GM12892 (cell line): ENCODE results near the gene LHFPL6.

ENCODE experiments used
- DNase-seq: peaks from one replicate; pipeline ENCODE4 v3.0.0; 2011; ENCODE audit not compliant: insufficient read length
- FAIRE-seq: peaks from 2 replicates; lab custom pipeline; 2011; peaks lifted over from hg19 to GRCh38; lab: Jason Lieb, UNC
- POLR2A ChIP-seq: IDR thresholded peaks from 2 replicates; pipeline ENCODE4 v1.6.1; 2011; ENCODE audit warnings: low read depth, low read length, control low read depth
- POLR2AphosphoS5 ChIP-seq: IDR thresholded peaks from 2 replicates; pipeline ENCODE4 v1.6.1; 2011; ENCODE audit warnings: low read depth, low read length, control low read depth
- TAF1 ChIP-seq: IDR thresholded peaks from 2 replicates; pipeline ENCODE4 v1.6.1; 2011; ENCODE audit warnings: low read depth, mild to moderate bottlenecking, control low read depth, low read length, borderline replicate concordance

Gene LHFPL6

DNA sequence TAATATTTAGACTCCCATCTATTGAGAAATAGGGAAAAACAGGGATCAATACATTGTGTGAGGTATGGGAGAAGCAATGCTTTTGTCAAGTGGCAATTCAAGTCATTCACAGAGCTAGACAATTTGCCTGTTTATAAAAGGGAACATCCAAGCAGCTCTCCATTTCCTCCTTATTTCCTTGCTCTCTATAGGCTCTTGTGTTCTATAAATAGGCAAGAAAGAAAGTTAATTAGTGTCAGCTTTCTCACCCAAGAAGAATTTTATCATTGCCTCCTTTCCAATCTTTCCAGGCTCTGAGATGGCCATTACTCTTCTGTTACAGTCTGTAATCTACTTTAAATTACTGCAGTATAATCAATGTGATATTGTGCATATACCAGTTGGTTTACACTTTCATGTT lies 199.9 kb downstream of the LHFPL6 start:
- no peak for FAIRE-seq
- TF ChIP-seq POLR2A (no peak), TAF1 (no peak), POLR2AphosphoS5 (no peak)

DNA sequence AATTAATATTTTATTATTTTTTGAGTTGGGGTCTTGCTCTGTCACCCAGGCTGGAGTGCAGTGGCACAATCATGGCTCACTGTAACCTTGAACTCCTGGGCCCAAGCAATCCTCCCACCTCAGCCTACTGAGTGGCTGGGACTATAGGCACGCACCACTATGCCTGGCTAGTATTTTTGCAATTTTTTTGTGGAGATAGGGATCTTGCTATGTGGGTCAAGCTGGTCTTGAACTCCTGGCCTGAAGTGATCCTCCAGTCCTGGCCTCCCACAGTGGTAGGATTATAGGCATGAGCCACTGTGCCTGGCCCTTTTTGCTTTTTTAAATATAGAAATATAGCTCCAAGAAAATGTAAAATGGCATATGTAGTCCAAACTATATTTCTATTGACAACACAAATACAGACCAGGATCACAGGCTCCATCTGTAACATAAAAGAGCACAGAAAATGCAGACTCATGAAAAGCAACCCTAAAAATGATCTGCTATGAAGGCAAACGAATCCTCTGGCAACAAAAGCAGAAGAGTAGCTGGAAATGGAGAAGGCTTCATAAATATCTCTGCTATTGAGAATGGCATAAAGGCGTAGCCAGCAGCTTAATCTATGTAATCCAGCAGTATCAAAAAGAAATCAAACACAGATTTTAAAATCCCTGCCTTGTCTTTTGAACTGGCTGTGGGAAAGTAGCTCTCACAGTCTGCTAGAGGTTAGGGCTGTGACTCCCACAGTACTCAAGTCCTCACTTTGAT lies 200.6 kb downstream of the LHFPL6 start:
- TF ChIP-seq TAF1 (no peak), POLR2AphosphoS5 (no peak), POLR2A (no peak)
- DNase-seq (no peak), FAIRE-seq (no peak)

More for the DNA sequence above, 199.9 kb downstream of the LHFPL6 start:
- no peak for DNase-seq

DNA sequence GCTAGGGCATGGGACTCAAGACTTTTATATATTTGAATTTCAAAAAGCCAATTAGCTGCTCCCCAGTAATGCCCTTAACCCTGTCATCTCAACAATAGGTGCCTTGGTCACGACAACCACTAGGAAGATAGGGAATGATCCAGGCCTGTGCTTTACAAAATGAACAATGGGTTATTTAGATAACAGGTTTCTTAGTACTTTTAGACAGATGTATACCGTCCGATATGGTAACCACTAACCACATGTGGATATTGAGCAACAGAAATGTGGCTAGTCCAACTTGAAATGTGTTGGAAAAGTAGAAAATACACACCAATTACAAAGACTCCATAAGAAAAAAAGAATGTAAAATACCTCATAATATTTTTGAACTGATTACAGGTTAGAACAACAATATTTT lies 201.2 kb downstream of the LHFPL6 start:
- FAIRE-seq (no peak), DNase-seq (no peak)
- TF ChIP-seq POLR2AphosphoS5 (no peak), POLR2A (no peak)

DNA sequence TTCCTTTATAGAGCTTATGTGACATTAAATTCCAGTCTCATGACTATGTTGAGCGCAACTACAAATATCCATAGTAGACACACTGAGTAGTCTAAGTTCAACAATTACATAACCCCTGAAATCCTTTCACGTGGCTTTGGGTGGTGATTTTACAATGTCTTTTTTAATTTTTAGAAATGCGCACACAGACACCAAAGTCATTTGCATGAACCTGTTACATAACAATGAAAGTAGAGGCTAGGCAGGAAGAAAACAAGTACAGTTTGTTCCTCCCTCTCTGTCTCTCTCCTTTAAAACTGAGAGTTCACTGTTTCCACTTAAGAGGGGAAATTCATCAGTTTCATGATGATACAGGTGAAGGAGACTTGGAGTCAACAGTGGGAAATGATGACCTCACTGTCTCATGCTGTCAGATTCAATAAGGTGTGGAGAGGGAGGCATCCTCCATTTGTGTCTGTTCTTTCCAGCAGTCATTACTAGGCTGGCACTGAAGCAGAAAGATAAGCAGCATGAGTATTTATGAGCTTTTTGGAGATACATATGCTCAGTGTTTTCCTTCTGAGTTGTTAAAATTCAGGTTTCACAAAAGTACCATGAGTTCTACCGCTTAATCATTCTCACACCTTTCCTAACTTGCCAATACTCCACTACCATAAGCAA lies 201.8 kb downstream of the LHFPL6 start:
- FAIRE-seq (no peak), DNase-seq (no peak)
- TF ChIP-seq POLR2A (no peak), POLR2AphosphoS5 (no peak), TAF1 (no peak)

- TF ChIP-seq TAF1 (no peak), POLR2A (no peak)
- DNase-seq (no peak), FAIRE-seq (no peak)
These were observed 203.9 kb downstream of the LHFPL6 start for GRCh38 chr13:39399102-39399501.

DNA sequence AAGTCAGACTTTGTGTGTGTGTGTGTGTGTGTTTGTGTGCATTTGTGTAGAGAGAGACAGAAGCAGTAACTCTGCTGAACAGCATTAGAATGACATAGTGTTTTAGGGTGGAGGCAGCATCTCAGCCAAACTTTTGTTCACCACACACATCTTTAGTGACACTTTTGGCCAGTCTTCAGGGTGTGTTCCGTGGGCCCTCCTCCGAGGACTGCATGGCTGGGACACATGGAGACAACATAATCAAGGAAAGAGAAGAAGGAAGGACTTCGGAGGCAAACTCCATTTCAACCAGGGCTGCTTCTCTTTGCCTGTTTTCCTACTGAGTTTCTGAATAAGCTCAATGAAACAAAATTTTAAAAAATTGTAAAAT lies 205.1 kb downstream of the LHFPL6 start:
- TF ChIP-seq POLR2AphosphoS5 (no peak), TAF1 (no peak), POLR2A (no peak)
- FAIRE-seq = no peak
- DNase-seq = no peak

DNA sequence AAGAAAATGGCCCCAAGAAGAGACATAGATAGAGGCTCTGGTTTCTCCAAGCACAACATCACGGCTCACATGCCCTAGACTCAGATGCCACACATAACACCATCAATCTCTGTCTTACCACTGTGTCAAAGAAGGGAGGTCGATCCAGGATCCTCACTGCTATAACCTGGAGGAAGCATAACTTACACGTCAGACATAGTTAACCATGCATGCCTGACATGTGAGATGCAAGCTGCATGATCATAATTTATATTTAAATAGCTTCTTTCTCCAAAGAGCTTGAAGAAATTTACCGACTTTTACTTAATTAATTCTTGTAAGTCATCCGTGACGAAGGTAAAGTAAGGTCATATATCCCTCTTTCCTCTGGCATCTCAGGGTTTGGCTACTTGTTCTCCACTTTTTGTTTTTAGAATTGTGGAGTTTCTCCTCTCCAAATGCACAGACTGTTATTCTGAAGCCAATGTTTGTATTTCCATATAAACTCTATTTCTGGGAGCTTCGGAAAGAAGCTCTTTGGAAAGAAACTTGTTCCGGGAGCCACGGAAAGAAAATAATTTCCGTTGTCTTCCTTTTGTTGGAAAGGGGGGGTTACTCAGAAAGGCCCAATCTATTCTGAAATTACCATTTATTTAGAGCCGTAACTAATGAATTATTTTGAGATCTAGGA lies 205.6 kb downstream of the LHFPL6 start:
- TF ChIP-seq TAF1 (no peak), POLR2A (no peak), POLR2AphosphoS5 (no peak)
- FAIRE-seq = no peak

GRCh38 chr13:39394796-39395678 lies 208.0 kb downstream of the LHFPL6 start:
- FAIRE-seq (no peak), DNase-seq (no peak)
- TF ChIP-seq POLR2A = no peak
- TF ChIP-seq TAF1 = no peak
- TF ChIP-seq POLR2AphosphoS5 = no peak

More for the DNA sequence above, 205.6 kb downstream of the LHFPL6 start:
- no peak for DNase-seq

DNA sequence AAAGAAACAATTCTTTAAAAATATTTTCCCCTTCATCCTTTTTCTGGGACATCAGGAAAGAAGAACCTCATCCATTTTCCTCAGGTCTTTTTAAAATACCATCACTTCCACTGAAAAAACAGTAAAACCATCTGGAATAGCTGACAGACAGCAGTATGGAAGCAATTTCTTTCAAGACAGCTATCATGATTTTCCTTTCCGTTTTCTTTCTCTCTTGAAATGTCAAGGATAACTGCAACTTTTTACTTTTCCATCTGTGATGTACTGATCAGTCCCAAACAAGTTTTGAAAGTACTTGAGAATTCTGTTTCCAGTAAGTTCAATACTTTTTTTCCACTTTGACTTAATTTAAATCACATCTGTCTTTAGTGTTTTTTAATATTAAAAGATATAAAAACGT lies 211.2 kb downstream of the LHFPL6 start:
- no peak for FAIRE-seq
- TF ChIP-seq POLR2A (no peak), POLR2AphosphoS5 (no peak), TAF1 (no peak)

DNA sequence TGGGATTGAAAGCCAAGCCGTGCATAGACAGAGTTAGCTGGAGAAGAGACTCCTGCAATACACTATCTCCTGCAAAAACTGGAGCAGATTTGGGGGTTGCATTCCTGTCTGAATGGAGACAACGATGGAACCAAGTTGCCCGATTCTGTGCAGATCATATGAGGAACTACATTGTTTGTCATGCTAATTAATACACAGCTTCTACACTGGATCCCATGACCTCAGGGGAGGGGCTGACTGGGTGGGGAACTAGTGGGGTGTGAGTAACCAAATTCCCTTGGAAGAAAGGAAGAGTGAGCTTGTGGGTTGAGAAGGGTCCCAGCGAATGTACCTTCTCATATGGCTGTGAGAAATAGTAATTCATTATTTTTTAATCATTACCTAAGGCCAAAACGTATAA lies 214.0 kb downstream of the LHFPL6 start:
- no peak for TF ChIP-seq TAF1
- TF ChIP-seq POLR2AphosphoS5 = no peak
- no peak for TF ChIP-seq POLR2A
- DNase-seq = no peak
- FAIRE-seq = no peak

More for the DNA sequence above, 211.2 kb downstream of the LHFPL6 start:
- no peak for DNase-seq
